OCI-LY1 (cell line): Measurements from ENCODE around the gene YPEL2.

Source experiments
- EZH2 ChIP-seq: fragments of 200-600 bp; sonication (generic), shearing (Covaris generic); IDR thresholded peaks from 2 replicates; pipeline ENCODE4 v1.8.0; 2017; ENCODE audit warnings: borderline replicate concordance, mixed run types, mild to moderate bottlenecking, antibody characterized with exemption, low read length, moderate library complexity, mixed read lengths
- TF ChIP-seq, protein P1 (sequence below): fragments of 200-600 bp; sonication (generic), shearing (Covaris generic); IDR thresholded peaks from 2 replicates; pipeline ENCODE4 v1.5.1; 2017; ENCODE audit warnings: mild to moderate bottlenecking, antibody characterized with exemption, low read length, moderate library complexity, mixed read lengths

GRCh38 chr17:59346876-59347407, 15.5 kb downstream of the YPEL2 start:
- TF ChIP-seq, protein P1, sequence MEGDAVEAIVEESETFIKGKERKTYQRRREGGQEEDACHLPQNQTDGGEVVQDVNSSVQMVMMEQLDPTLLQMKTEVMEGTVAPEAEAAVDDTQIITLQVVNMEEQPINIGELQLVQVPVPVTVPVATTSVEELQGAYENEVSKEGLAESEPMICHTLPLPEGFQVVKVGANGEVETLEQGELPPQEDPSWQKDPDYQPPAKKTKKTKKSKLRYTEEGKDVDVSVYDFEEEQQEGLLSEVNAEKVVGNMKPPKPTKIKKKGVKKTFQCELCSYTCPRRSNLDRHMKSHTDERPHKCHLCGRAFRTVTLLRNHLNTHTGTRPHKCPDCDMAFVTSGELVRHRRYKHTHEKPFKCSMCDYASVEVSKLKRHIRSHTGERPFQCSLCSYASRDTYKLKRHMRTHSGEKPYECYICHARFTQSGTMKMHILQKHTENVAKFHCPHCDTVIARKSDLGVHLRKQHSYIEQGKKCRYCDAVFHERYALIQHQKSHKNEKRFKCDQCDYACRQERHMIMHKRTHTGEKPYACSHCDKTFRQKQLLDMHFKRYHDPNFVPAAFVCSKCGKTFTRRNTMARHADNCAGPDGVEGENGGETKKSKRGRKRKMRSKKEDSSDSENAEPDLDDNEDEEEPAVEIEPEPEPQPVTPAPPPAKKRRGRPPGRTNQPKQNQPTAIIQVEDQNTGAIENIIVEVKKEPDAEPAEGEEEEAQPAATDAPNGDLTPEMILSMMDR: no peak
- TF ChIP-seq EZH2: no peak
